ENCODE measurements around the gene SLC9A7.
"Not testable (repeated sequence)": the region's sequence is repeated elsewhere in the genome, so short reads cannot be mapped to it uniquely, and the experiment has no call there.

The SLC9A7 gene

DNA sequence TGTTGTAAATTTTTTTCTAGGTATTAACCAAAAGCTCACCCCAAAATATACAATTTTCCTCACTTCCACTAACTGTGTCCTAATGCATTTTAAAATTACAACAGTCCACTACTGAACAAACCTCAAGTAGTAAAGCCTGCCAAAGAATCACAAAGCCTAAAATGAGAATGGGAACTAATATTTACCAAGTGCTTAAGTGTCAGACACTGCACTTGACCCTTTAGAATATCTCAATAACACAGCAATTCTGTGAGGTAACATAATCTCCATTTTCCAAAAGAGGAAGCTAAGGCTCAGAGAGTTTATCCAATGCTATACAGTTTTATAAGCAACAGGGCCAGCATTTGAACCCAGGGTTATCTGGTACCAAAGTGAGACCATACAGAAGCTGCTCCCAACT, 4.9 kb downstream of the SLC9A7 start:
- DNase-seq: peak in 1 of 3 experiments; percentile 22

DNA sequence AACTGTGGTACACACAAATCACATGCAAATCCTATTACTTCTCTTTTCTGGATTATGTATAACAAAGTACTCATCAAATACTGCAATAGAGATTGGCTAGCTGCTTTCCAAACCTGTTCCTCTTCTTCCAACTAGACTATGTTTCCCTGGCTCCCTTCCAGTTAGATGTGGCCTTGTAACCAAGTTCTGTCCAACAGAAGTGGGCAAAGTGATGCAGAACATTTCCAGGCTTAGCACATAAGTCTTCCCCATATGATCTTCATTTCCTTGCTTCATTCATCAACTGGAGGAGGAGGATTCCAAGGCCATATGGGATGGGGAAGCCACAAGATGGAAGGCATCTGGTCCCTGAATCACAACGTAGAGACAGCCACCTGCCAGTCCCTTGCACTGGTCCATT, 8.0 kb downstream of the SLC9A7 start:
- no peak for DNase-seq

GRCh38 chrX:46744009-46744408, 14.9 kb downstream of the SLC9A7 start:
- no peak for DNase-seq

GRCh38 chrX:46743046-46743445, 15.9 kb downstream of the SLC9A7 start:
- DNase-seq: no peak

- no peak for DNase-seq
Measured at GRCh38 chrX:46739736-46740135, 19.2 kb downstream of the SLC9A7 start.

GRCh38 chrX:46737462-46737861, 21.5 kb downstream of the SLC9A7 start:
- no peak for DNase-seq

DNA sequence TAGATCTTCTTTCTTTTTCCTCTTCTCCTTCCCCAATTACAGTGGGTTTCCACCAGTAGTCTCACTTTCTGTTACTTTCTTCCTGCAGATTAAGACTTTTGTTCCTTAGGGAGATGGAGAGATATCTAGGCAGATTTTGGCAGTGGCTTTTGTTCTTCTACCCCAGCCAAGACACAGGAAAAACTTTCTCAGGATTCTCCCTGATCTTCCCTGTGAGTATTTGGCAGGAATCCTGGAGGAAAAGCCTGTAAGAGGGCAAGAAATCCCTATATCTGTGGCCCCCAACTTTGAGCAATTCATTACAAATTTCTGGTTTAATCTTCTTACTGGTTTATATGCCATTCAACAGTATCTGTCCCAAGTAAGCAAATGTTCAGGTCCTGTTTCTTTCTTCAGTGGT, 21.9 kb downstream of the SLC9A7 start:
- no peak for DNase-seq

DNA sequence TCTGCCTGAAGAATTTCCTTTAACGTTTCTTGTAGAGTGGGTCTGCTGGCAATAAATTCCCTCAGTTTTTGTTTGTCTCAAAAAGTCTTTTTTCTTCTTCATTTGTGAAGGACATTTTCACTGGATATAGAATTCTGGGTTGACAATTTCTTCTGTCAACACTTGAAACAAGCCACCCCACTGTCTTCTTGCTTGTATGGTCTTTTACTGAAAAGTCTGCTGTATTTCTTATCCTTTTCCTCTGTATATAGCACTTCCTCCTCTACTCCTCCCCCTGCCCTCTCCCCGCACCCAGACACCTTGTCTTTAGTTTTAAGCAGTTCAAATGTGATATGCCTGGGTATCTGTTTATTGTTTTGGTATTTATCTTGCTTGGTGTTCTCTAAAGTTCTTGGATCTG, 23.3 kb downstream of the SLC9A7 start:
- no peak for DNase-seq

DNA sequence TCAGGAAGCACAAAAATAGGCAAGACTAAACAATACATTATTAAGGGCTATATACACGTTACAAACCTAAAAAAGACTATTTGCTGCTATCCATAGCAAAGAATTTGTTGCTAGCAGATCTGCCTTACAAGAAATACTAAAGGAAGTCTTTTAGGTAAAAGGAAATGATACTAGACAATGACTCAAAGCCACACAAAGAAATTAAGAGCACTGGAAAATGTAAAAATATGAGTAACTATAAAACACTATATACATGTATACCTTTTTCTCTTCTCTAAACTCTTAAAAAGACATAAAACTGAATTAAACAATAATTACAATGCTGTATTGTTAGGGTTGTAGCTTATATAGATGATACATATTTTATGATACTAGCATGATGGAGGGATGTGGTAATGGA, 25.7 kb downstream of the SLC9A7 start:
- DNase-seq: no peak

DNA sequence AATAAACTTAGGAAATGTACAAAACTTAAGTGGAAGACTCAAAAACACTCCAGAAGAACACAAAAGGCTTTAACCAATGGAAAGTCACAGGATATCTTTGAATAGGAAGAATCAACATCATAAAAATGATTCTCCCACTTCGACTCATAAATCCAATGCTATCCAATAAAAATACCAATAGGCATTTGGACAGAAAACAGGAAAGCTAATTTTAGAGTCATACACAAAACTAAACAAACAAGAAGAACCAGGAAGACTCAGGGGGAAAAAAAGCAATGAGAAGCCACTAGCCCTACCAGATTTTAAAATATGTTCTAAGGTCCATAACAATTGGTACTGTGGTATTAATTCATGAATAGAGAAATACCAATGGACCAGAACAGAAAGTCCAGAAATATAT, 28.2 kb downstream of the SLC9A7 start:
- no peak for DNase-seq

- DNase-seq: no peak
Measured at GRCh38 chrX:46727441-46727840, 31.5 kb downstream of the SLC9A7 start.

DNA sequence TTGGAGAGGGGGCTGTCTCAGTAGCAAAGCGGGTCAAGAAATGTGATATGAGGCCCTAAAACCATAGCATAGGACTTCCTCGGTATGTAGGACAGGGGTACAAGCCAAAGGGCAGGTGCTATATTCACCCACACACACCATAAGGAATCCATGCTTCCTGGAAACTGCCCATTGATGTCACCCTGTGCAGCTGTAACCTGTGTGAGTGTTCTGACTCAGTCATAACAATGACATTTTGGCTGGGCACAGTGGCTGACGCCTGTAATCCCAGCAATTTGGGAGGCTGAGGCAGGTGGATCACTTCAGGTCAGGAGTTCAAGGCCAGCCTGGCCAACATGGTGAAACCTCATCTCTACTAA, 35.4 kb downstream of the SLC9A7 start:
- not testable (repeated sequence) for DNase-seq

DNA sequence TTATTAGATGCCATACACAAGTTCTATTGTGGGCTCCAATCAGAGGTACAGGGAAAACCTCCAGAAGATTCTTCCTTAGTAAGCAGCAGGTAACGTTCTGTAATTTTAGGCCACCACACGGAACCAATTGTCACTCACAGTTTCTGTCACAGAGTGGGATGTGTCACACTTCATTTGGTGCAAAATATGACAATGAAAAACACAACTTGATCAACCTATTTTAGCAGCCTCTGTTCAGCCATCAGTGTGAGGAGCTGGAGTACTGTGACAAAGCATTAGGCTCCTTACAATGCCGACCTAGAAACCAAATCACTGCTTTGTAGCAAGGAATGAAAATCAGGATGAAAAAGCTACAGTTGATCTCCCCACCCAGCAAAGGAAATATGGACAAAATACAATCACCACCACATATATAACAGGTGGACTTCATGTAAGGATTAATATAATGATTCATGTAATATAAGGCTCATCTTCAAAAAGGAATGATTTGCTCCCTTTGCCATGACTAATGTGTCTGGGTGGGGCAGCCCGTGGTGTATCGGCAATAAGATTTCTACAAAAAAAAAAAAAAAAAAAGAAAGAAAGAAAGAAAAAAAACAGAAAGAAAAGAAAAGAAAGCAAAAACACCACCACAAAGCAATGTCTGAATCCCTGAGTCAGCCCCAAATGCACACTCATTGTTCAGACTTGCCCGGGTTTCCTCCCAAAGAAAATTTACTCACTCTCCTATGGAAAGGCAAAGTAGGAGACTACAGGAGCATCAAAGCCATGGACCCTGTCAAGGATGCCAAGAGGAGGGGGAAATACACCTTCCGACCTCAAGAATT, 36.0 kb downstream of the SLC9A7 start:
- DNase-seq: no peak

DNA sequence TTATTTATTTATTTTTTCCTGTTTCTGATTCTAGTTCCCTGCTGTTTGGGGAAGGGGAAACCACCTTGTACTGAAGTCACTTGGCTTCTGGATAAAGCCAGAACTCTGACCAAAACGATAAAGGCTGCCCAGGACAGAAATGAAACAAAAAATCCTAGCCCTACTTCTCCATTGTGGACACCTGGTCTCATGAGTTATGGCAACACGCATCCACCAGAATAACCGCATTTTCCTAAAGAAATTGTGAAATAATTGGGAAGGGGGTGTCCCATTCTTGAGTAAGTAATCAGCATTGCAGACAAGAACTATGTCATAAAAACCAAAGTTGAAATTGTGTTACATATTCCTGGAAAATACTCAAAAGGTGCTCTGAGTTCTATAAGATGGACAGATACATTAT, 42.1 kb downstream of the SLC9A7 start:
- DNase-seq: no peak

- no peak for DNase-seq
Measured at GRCh38 chrX:46715997-46716396, 42.9 kb downstream of the SLC9A7 start.

- no peak for DNase-seq
Measured at GRCh38 chrX:46715530-46715929, 43.4 kb downstream of the SLC9A7 start.

DNA sequence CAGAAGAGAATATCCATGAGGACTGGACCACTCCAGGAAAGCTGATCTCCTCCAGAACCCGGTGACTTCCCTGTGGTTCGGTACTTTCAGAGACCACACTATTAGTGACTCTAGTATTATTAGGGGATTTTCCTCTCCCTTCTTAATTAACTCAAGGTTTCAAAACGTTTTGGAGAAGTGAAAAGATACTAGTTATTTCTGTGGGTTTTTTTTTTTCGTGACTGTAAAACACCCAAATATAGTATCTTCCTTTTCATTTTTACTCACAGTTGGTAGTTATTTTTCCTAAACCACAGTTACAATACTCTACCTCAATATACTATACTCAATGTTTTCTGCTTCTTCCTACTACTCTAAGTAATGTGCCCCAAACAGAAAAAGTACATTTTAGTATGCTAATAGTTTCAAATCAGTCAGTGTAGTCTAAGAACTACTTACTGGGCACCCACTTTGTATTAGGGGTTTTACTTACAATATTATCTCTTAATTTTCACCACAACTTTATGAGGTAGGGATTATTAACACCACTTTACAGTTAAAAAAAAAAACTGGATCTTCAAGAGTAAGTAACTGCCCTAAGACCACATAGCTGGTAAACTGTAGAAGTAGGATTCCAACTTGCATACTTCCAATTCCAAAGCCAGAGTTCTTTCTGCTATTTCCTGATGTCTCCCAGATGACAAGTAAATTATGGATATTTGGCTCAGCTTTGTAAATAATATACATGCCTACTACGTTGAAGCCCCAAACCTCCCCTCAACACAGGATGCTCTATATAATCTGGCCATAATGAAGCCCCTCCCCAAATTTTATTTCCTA, 45.0 kb downstream of the SLC9A7 start:
- DNase-seq: no peak

GRCh38 chrX:46712764-46713163, 46.2 kb downstream of the SLC9A7 start:
- no peak for DNase-seq

GRCh38 chrX:46710927-46711623, 47.8 kb downstream of the SLC9A7 start:
- peak; percentile 2 to 85 (median 70) for DNase-seq

- DNase-seq: no peak
Measured at GRCh38 chrX:46710425-46710824, 48.5 kb downstream of the SLC9A7 start.

GRCh38 chrX:46707274-46707965, 51.5 kb downstream of the SLC9A7 start:
- DNase-seq: no peak

DNA sequence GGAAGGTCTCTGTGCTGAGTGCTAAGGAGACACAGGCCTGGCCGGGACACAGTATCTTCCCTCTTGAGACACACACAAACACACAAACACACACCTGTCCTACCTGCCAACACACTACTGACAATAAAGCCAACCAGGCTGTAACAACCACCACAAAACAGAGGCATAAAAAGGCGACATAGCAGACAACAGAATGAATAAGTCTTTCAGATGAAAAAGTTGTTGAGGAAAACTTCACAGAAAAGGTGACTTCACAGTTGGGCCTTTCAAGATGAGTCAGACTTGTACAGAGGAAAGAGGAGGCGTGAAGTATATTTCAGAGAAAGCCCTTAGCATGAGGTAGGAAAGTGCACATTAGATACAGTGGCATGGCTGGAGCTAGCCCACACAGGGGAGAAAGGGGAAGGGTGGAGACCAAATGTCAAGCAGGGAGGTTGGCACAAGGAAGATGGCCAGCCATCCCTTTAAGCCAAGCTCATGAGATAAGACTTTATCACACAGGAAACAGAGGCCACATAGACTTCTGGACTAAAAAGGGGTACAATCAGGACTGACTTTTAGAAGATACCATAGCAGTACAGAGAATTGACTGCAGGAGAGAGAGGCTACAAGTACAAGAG, 54.0 kb downstream of the SLC9A7 start:
- DNase-seq: no peak

DNA sequence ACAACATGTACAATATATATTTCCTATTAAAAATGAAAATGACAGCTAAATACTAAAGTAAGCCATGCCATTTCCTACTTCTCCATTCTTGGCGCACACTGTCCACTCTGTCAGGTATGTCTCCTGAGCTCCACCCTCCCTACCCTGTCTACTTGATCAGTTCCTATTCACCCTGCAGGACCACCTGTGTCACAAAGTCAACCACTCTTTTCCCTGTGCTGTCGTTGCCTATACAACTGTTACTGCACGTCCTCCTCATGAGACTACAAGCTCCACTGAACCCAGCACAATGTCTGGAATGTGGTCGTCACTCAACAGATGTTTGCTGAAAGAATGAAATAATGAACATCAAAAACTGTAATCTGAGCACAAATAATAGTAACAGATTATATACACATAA, 54.9 kb downstream of the SLC9A7 start:
- DNase-seq: no peak
